Measurements from ENCODE around the gene SEMA5A. TPM values are rescaled to one million over a fixed set of nuclear protein-coding genes. Genes with fewer than 3 reads are reported as not detected.
"Not testable (repeated sequence)": the region's sequence is repeated elsewhere in the genome, so short reads cannot be mapped to it uniquely, and the experiment has no call there.

SEMA5A gene
- total and polyA plus RNA-seq, 2 donors: 1.2 to 2.5 TPM

- no peaks in the 10 kb centered on the region for H3K4me1 ChIP-seq (ENCODE audit: control insufficient read depth in 2 of 2, insufficient read depth in 2 of 2, low read length in 2 of 2)
- H3K9me3 ChIP-seq (ENCODE audit: control insufficient read depth in 2 of 2, insufficient read depth in 1 of 2, low read length in 1 of 2): no peaks in the 10 kb centered on the region
- WGBS: 81% methylated on average over 10 of the region's 10 CpGs
- no peak for DNase-seq (ENCODE audit: low read depth in 6 of 9, low spot score in 9 of 9)
- H3K27ac ChIP-seq (ENCODE audit: low read depth in 1 of 2, low read length in 1 of 2): no peak overlapping the region
- no peaks in the 10 kb centered on the region for H3K27me3 ChIP-seq (ENCODE audit: control insufficient read depth in 2 of 2, insufficient read depth in 1 of 2, low read length in 1 of 2)
- no peaks in the 10 kb centered on the region for H3K36me3 ChIP-seq (ENCODE audit: control insufficient read depth in 2 of 2, insufficient read depth in 2 of 2, low read length in 1 of 2)
- no peak overlapping the region for H3K4me3 ChIP-seq (ENCODE audit: low read length in 2 of 2)
Observed at GRCh38 chr5:9409413-9409960, 136.4 kb downstream of the SEMA5A start.

- H3K4me1 ChIP-seq (ENCODE audit: control insufficient read depth in 2 of 2, insufficient read depth in 2 of 2, low read length in 2 of 2): no peaks in the 10 kb centered on the region
- no peak for DNase-seq (ENCODE audit: low read depth in 6 of 9, low spot score in 9 of 9)
- no peak overlapping the region for H3K4me3 ChIP-seq (ENCODE audit: low read length in 2 of 2)
- H3K9me3 ChIP-seq (ENCODE audit: control insufficient read depth in 2 of 2, insufficient read depth in 1 of 2, low read length in 1 of 2): no peaks in the 10 kb centered on the region
- 92% methylated on average over 5 of the region's 5 CpGs for WGBS
- no peaks in the 10 kb centered on the region for H3K36me3 ChIP-seq (ENCODE audit: control insufficient read depth in 2 of 2, insufficient read depth in 2 of 2, low read length in 1 of 2)
- H3K27me3 ChIP-seq (ENCODE audit: control insufficient read depth in 2 of 2, insufficient read depth in 1 of 2, low read length in 1 of 2): no peaks in the 10 kb centered on the region
- no peak overlapping the region for H3K27ac ChIP-seq (ENCODE audit: low read depth in 1 of 2, low read length in 1 of 2)
Observed at GRCh38 chr5:9408964-9409363, 136.9 kb downstream of the SEMA5A start.

- H3K27ac ChIP-seq (ENCODE audit: low read depth in 1 of 2, low read length in 1 of 2): no peak overlapping the region
- WGBS: 92% methylated on average over 1 of the region's 1 CpG
- H3K4me1 ChIP-seq (ENCODE audit: control insufficient read depth in 2 of 2, insufficient read depth in 2 of 2, low read length in 2 of 2): no peaks in the 10 kb centered on the region
- no peak overlapping the region for H3K4me3 ChIP-seq (ENCODE audit: low read length in 2 of 2)
- no peaks in the 10 kb centered on the region for H3K36me3 ChIP-seq (ENCODE audit: control insufficient read depth in 2 of 2, insufficient read depth in 2 of 2, low read length in 1 of 2)
- no peaks in the 10 kb centered on the region for H3K9me3 ChIP-seq (ENCODE audit: control insufficient read depth in 2 of 2, insufficient read depth in 1 of 2, low read length in 1 of 2)
- no peaks in the 10 kb centered on the region for H3K27me3 ChIP-seq (ENCODE audit: control insufficient read depth in 2 of 2, insufficient read depth in 1 of 2, low read length in 1 of 2)
- DNase-seq (ENCODE audit: low read depth in 6 of 9, low spot score in 9 of 9): no peak
Observed at GRCh38 chr5:9405196-9405754, 140.6 kb downstream of the SEMA5A start.

GRCh38 chr5:9401786-9402472 is 143.9 kb downstream of the SEMA5A start:
- Histone ChIP-seq H3K4me1 (ENCODE audit: control insufficient read depth in 2 of 2, insufficient read depth in 2 of 2, low read length in 2 of 2) (no peaks in the 10 kb centered on the region), H3K9me3 (ENCODE audit: control insufficient read depth in 2 of 2, insufficient read depth in 1 of 2, low read length in 1 of 2) (no peaks in the 10 kb centered on the region), H3K27me3 (ENCODE audit: control insufficient read depth in 2 of 2, insufficient read depth in 1 of 2, low read length in 1 of 2) (no peaks in the 10 kb centered on the region), H3K36me3 (ENCODE audit: control insufficient read depth in 2 of 2, insufficient read depth in 2 of 2, low read length in 1 of 2) (no peaks in the 10 kb centered on the region), H3K4me3 (ENCODE audit: low read length in 2 of 2) (no peak overlapping the region), H3K27ac (ENCODE audit: low read depth in 1 of 2, low read length in 1 of 2) (no peak overlapping the region)
- DNase-seq (ENCODE audit: low read depth in 6 of 9, low spot score in 9 of 9): no peak
- 86% methylated on average over 4 of the region's 4 CpGs for WGBS

- H3K4me1 ChIP-seq (ENCODE audit: control insufficient read depth in 2 of 2, insufficient read depth in 2 of 2, low read length in 2 of 2); H3K9me3 ChIP-seq (ENCODE audit: control insufficient read depth in 2 of 2, insufficient read depth in 1 of 2, low read length in 1 of 2); H3K27me3 ChIP-seq (ENCODE audit: control insufficient read depth in 2 of 2, insufficient read depth in 1 of 2, low read length in 1 of 2); H3K36me3 ChIP-seq (ENCODE audit: control insufficient read depth in 2 of 2, insufficient read depth in 2 of 2, low read length in 1 of 2); H3K4me3 ChIP-seq (ENCODE audit: low read length in 2 of 2); DNase-seq (ENCODE audit: low read depth in 6 of 9, low spot score in 9 of 9); H3K27ac ChIP-seq (ENCODE audit: low read depth in 1 of 2, low read length in 1 of 2): not testable (repeated sequence)
- 87% methylated on average over 5 of the region's 5 CpGs for WGBS
Observed at GRCh38 chr5:9399783-9400182, 146.1 kb downstream of the SEMA5A start.

GRCh38 chr5:9399094-9399493 is 146.8 kb downstream of the SEMA5A start:
- no peaks in the 10 kb centered on the region for H3K36me3 ChIP-seq (ENCODE audit: control insufficient read depth in 2 of 2, insufficient read depth in 2 of 2, low read length in 1 of 2)
- H3K4me1 ChIP-seq (ENCODE audit: control insufficient read depth in 2 of 2, insufficient read depth in 2 of 2, low read length in 2 of 2): no peaks in the 10 kb centered on the region
- no peak overlapping the region for H3K4me3 ChIP-seq (ENCODE audit: low read length in 2 of 2)
- H3K27ac ChIP-seq (ENCODE audit: low read depth in 1 of 2, low read length in 1 of 2): no peak overlapping the region
- H3K9me3 ChIP-seq (ENCODE audit: control insufficient read depth in 2 of 2, insufficient read depth in 1 of 2, low read length in 1 of 2): no peaks in the 10 kb centered on the region
- 91% methylated on average over 2 of the region's 2 CpGs for WGBS
- H3K27me3 ChIP-seq (ENCODE audit: control insufficient read depth in 2 of 2, insufficient read depth in 1 of 2, low read length in 1 of 2): no peaks in the 10 kb centered on the region
- DNase-seq (ENCODE audit: low read depth in 6 of 9, low spot score in 9 of 9): no peak

- Histone ChIP-seq H3K9me3 (ENCODE audit: control insufficient read depth in 2 of 2, insufficient read depth in 1 of 2, low read length in 1 of 2) (no peaks in the 10 kb centered on the region), H3K36me3 (ENCODE audit: control insufficient read depth in 2 of 2, insufficient read depth in 2 of 2, low read length in 1 of 2) (no peaks in the 10 kb centered on the region), H3K4me3 (ENCODE audit: low read length in 2 of 2) (no peak overlapping the region), H3K27me3 (ENCODE audit: control insufficient read depth in 2 of 2, insufficient read depth in 1 of 2, low read length in 1 of 2) (no peaks in the 10 kb centered on the region), H3K27ac (ENCODE audit: low read depth in 1 of 2, low read length in 1 of 2) (no peak overlapping the region), H3K4me1 (ENCODE audit: control insufficient read depth in 2 of 2, insufficient read depth in 2 of 2, low read length in 2 of 2) (no peaks in the 10 kb centered on the region)
- WGBS: 91% methylated on average over 3 of the region's 3 CpGs
- DNase-seq (ENCODE audit: low read depth in 6 of 9, low spot score in 9 of 9): no peak
Observed at GRCh38 chr5:9398227-9398626, 147.6 kb downstream of the SEMA5A start.

GRCh38 chr5:9396285-9396770 is 149.5 kb downstream of the SEMA5A start:
- Histone ChIP-seq H3K27me3 (ENCODE audit: control insufficient read depth in 2 of 2, insufficient read depth in 1 of 2, low read length in 1 of 2) (no peaks in the 10 kb centered on the region), H3K36me3 (ENCODE audit: control insufficient read depth in 2 of 2, insufficient read depth in 2 of 2, low read length in 1 of 2) (no peaks in the 10 kb centered on the region), H3K4me1 (ENCODE audit: control insufficient read depth in 2 of 2, insufficient read depth in 2 of 2, low read length in 2 of 2) (no peaks in the 10 kb centered on the region), H3K9me3 (ENCODE audit: control insufficient read depth in 2 of 2, insufficient read depth in 1 of 2, low read length in 1 of 2) (no peaks in the 10 kb centered on the region), H3K27ac (ENCODE audit: low read depth in 1 of 2, low read length in 1 of 2) (no peak overlapping the region), H3K4me3 (ENCODE audit: low read length in 2 of 2) (no peak overlapping the region)
- 63% methylated on average over 2 of the region's 2 CpGs for WGBS
- DNase-seq (ENCODE audit: low read depth in 6 of 9, low spot score in 9 of 9): no peak

GRCh38 chr5:9395706-9396105 is 150.2 kb downstream of the SEMA5A start:
- Histone ChIP-seq H3K4me3 (ENCODE audit: low read length in 2 of 2) (no peak overlapping the region), H3K4me1 (ENCODE audit: control insufficient read depth in 2 of 2, insufficient read depth in 2 of 2, low read length in 2 of 2) (no peaks in the 10 kb centered on the region), H3K27ac (ENCODE audit: low read depth in 1 of 2, low read length in 1 of 2) (no peak overlapping the region), H3K27me3 (ENCODE audit: control insufficient read depth in 2 of 2, insufficient read depth in 1 of 2, low read length in 1 of 2) (no peaks in the 10 kb centered on the region), H3K9me3 (ENCODE audit: control insufficient read depth in 2 of 2, insufficient read depth in 1 of 2, low read length in 1 of 2) (no peaks in the 10 kb centered on the region), H3K36me3 (ENCODE audit: control insufficient read depth in 2 of 2, insufficient read depth in 2 of 2, low read length in 1 of 2) (no peaks in the 10 kb centered on the region)
- no peak for DNase-seq (ENCODE audit: low read depth in 6 of 9, low spot score in 9 of 9)
- WGBS: 61% methylated on average over 2 of the region's 2 CpGs

Measured in thymus (tissue), 11 donors.